C4-2B (cell line): ENCODE measurements around the gene NT5C3B.

Source experiments
- H3K27ac ChIP-seq: fragments of 450-650 bp; 2 replicates; pipeline ENCODE4 v1.5.1; 2017
- ZFX ChIP-seq: fragments of 450-650 bp; IDR thresholded peaks from 2 replicates; pipeline ENCODE4 v1.6.1; 2017
- TF ChIP-seq, protein P1 (sequence below): fragments of 450-650 bp; conservative IDR thresholded peaks from 2 replicates; pipeline ENCODE4 v1.5.1; 2017; ENCODE audit warnings: mild to moderate bottlenecking

Gene NT5C3B

DNA sequence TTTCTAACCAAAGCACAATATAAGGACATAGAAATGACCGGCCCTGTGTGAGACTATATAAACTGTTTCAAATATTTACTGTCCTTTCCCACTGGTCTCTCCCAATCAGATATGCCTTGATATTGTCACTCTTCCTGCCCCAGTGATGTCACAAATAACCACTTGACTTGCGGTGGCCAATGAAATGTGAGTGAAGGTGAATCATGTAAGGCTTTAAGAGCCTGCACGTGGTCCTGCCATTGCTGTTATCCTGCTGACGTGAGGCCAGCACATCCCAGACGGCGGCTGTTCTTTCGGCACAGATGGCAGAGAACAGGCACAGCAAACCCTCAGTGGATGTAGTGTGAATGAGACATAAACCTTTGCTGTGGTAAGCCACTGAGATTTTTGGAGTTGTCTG is 34.6 kb upstream of the NT5C3B start:
- peak overlapping the region; percentile 68 for H3K27ac ChIP-seq
- TF ChIP-seq ZFX = no peak
- TF ChIP-seq, protein P1, sequence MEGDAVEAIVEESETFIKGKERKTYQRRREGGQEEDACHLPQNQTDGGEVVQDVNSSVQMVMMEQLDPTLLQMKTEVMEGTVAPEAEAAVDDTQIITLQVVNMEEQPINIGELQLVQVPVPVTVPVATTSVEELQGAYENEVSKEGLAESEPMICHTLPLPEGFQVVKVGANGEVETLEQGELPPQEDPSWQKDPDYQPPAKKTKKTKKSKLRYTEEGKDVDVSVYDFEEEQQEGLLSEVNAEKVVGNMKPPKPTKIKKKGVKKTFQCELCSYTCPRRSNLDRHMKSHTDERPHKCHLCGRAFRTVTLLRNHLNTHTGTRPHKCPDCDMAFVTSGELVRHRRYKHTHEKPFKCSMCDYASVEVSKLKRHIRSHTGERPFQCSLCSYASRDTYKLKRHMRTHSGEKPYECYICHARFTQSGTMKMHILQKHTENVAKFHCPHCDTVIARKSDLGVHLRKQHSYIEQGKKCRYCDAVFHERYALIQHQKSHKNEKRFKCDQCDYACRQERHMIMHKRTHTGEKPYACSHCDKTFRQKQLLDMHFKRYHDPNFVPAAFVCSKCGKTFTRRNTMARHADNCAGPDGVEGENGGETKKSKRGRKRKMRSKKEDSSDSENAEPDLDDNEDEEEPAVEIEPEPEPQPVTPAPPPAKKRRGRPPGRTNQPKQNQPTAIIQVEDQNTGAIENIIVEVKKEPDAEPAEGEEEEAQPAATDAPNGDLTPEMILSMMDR = no peak

DNA sequence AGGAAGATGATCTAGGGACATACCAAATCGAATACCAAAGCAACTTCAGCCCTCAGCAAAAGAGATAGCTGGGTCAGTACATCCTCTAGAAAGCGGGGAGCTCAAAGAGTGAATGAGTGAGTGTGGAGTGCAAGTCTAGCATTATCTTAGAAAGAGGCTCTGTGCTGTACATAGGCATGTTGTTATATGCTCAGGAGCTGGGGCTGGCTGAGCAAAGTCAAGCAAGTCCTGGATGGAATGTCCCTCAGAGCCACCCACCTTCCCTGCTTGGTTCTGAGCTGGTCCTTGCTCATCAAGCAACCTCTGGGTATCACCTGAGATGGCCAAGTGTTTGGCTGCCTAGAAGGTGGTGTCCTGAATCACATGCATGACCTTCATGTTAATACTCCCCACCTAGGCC is 34.1 kb upstream of the NT5C3B start:
- H3K27ac ChIP-seq = peak overlapping the region; percentile 68

DNA sequence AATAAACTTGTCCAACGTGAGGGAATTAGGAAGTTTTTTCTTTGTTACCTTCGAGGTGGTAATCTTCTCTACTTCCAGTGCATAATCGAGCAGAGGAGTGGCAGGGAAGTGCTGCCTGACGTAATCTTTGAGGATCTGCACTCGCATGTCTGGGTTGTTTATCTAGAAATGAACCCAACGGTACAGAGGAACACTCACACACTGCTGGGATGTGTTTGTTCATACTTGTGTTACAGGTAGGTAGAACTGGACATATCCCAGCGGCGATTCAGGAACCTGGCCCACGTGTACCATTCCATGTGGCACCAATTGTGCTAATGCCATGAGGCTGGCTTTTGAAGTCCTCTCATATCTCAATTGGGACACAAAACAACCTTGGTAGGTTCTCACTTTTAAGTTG is 33.4 kb upstream of the NT5C3B start:
- TF ChIP-seq, protein P1 = no peak
- no peak for TF ChIP-seq ZFX
- peak overlapping the region; percentile 68 for H3K27ac ChIP-seq

More for the DNA sequence above, 34.1 kb upstream of the NT5C3B start:
- TF ChIP-seq ZFX = no peak
- TF ChIP-seq, protein P1 = no peak

DNA sequence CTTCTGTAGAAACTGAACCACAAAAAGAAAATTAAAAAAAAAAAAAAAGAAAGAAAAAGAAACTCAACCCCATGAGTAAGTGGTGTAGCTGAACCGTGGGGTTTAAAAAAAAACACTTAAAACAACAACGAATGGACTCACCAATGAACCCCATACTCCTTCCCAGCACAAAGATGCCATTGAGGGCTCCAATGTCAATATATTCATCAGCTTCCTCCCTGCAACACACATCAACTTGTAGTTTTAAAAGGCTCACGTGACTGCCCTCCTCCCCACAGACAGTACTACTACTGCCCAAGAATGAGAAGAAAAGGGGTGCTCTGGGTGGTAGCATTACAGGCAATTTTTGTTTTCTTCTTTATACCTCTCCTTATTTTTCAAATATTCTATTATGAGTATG is 32.5 kb upstream of the NT5C3B start:
- TF ChIP-seq ZFX = no peak
- TF ChIP-seq, protein P1 = no peak
- H3K27ac ChIP-seq = no peak overlapping the region

DNA sequence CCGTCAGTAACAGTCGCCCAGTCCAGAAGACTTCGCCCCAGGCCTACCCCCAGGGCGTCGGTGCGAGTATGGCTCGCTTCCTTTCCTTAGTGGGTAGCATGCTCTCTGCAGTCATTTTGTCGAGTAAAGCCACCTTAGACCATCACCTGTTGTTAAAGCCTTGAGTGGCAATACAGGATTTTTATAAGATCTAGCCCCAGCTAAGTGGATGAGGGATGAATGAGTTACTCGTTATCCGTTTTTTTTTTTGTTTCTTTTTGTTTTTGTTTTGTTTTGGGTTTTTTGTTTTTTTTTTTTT is 29.5 kb upstream of the NT5C3B start:
- peak overlapping the region; percentile 94 for H3K27ac ChIP-seq
- TF ChIP-seq, protein P1 = no peak
- TF ChIP-seq ZFX = no peak

DNA sequence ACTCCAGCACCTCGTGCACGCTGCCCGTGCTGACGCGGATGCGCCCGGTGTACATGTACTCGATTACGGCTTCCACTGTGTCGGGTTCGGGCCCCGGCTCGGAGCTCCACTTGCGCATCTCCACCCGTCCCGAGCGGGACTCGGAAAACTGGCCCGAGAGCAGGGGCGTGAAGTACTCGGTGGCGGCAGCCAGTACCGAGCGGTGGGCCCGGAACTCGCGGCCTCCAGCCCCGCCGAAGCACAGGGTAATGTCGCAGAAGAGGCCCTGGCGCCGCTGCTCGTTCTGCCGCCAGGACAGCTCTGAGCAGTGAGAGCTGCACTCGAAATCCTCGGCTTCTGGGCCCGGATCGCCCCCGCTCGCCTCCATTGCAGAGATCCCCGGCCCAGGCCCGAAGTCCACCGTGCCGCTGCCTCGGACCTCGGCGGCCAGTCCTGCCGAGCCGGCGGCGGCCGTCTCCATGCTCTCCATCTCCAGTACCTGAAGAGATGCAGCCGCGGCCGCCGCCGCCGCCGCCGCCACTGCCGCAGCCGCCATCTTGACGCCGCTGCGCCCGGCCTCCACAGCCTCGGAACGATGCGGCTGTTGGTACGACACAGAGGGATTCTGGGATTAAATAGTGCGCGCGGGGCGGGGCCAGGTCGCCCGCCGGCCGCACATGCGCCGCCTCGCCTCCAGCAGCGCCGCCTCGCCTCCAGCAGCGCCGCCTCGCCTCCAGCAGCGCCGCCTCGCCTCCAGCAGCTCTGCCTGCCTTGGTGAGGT is 29.0 kb upstream of the NT5C3B start, which contains the start of gene KLHL11:
Gene KLHL11 (minus strand): TSS at position 588 of the 760 bp plus-strand sequence. CDS start 53 bp downstream, at position 535.
- TF ChIP-seq, protein P1 = no peak
- TF ChIP-seq ZFX = peak; percentile 93
- H3K27ac ChIP-seq = peak within 1 kb of the TSS; percentile 94

DNA sequence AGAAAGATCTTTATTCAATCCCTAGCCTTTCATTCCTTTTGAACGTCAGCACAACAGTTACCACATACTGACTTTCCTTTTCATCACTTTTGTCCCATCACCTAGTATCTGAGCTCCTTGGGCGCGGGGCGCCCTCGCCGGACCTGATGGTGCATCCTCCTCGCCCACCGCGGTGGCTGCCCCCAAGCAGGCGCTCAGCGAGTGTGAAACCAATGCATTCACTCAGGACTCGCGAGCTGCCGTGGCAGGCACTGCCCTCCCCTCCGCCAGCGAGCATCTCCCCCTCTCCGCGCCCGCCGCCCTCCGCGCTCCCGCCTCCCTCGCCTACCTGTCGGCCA is 28.4 kb upstream of the NT5C3B start:
- H3K27ac ChIP-seq = peak overlapping the region; percentile 94
- TF ChIP-seq ZFX = no peak
- TF ChIP-seq, protein P1 = no peak
